Neural cell (in vitro differentiated cells): ENCODE measurements around the gene DTNBP1.

Source experiments
- CTCF ChIP-seq: fragments of 450-650 bp; IDR thresholded peaks from 2 replicates; pipeline ENCODE4 v1.5.1; 2014; ENCODE audit warnings: antibody characterized with exemption, mild to moderate bottlenecking, moderate library complexity; ENCODE audit not compliant: poor library complexity, severe bottlenecking
- EP300 ChIP-seq: fragments of 450-650 bp; conservative IDR thresholded peaks from 2 replicates; pipeline ENCODE4 v1.6.1; 2014; ENCODE audit warnings: antibody characterized with exemption, mild to moderate bottlenecking, moderate library complexity; ENCODE audit not compliant: poor library complexity, severe bottlenecking
- EZH2 ChIP-seq: fragments of 200-600, 300-800 bp; shearing (Covaris generic), sonication (generic); IDR thresholded peaks from 2 replicates; pipeline ENCODE4 v1.6.1; 2014; ENCODE audit warnings: antibody characterized with exemption, low read length, borderline replicate concordance, mild to moderate bottlenecking; ENCODE audit not compliant: insufficient read depth, poor library complexity, severe bottlenecking
- POLR2AphosphoS5 ChIP-seq: IDR thresholded peaks from 2 replicates; pipeline ENCODE4 v1.6.1; 2012
- RAD21 ChIP-seq: fragments of 450-650 bp; conservative IDR thresholded peaks from 2 replicates; pipeline ENCODE4 v1.6.1; 2014; ENCODE audit warnings: antibody characterized with exemption, mild to moderate bottlenecking, moderate library complexity
- REST ChIP-seq: IDR thresholded peaks from 2 replicates; pipeline ENCODE4 v1.6.1; 2012; ENCODE audit warnings: borderline replicate concordance
- SMC3 ChIP-seq: fragments of 450-650 bp; conservative IDR thresholded peaks from 2 replicates; pipeline ENCODE4 v1.6.1; 2014; ENCODE audit warnings: antibody characterized with exemption, mild to moderate bottlenecking, moderate library complexity; ENCODE audit not compliant: poor library complexity
- TAF1 ChIP-seq: IDR thresholded peaks from 2 replicates; pipeline ENCODE4 v1.6.1; 2012; ENCODE audit warnings: low read depth

DNA sequence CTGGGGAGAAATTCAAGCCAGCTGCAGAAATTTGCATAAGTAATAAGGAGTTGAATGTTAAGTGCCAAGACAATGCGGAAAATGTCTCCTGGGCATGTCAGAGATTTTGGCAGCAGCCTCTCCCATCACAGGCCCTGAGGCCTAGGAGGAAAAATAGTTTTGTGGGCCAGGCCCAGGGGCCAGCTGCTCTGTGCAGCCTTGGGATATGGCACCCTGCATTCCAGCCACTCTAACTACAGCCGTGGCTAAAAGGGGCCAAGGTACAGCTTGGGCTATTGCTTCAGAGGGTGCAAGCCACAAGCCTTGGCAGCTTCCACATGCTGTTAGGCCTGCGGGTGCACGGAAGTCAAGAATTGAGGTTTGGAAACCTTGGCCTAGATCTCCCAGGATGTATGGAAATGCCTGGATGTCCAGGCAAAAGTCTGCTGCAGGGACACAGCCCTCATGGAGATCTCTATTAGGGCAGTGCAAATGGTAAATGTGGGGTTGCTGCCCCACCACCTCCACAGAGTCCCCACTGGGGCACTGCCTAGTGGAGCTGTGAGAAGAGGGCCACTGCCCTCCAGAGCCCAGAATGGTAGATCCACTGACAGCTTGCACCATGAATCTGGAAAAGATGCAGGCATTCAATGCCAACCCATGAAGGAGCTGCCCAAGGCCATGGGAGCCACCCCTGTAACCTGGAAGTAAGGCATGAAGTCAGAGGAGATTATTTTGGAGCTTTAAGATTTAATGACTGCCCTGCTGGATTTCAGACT is 126.5 kb downstream of the DTNBP1 start:
- TF ChIP-seq CTCF = no peak
- no peak for TF ChIP-seq POLR2AphosphoS5
- TF ChIP-seq EP300 = no peak
- no peak for TF ChIP-seq RAD21
- no peak for TF ChIP-seq EZH2
- TF ChIP-seq TAF1 = no peak
- TF ChIP-seq SMC3 = no peak
- TF ChIP-seq REST = no peak
